ENCODE measurements around the gene CCDC102B.
"Not testable (repeated sequence)": the region's sequence is repeated elsewhere in the genome, so short reads cannot be mapped to it uniquely, and the experiment has no call there.

The CCDC102B gene

GRCh38 chr18:68879947-68880346 is 82.1 kb downstream of the CCDC102B start:
- H3K27me3 ChIP-seq (ENCODE audit: control insufficient read depth in 5 of 5, insufficient read depth in 4 of 5, low read length in 5 of 5), result not testable (repeated sequence)

GRCh38 chr18:68887410-68887809 is 89.5 kb downstream of the CCDC102B start:
- no peak overlapping the region for H3K4me3 ChIP-seq (ENCODE audit: low read depth in 1 of 5, low read length in 5 of 5)
- H3K27me3 ChIP-seq (ENCODE audit: control insufficient read depth in 5 of 5, insufficient read depth in 4 of 5, low read length in 5 of 5), result no peaks in the 10 kb centered on the region
- H3K27ac ChIP-seq (ENCODE audit: low read depth, low read length), result no peak overlapping the region
- H3K9ac ChIP-seq (ENCODE audit: low read length in 5 of 5), result no peak overlapping the region
- H3K9me3 ChIP-seq (ENCODE audit: control insufficient read depth in 5 of 5, low read length in 5 of 5), result no peaks in the 10 kb centered on the region
- H3K36me3 ChIP-seq (ENCODE audit: control insufficient read depth in 5 of 5, insufficient read depth in 5 of 5, low read length in 5 of 5), result no peaks in the 10 kb centered on the region
- H3K4me1 ChIP-seq (ENCODE audit: control insufficient read depth in 5 of 5, insufficient read depth in 5 of 5, low read length in 5 of 5), result no peaks in the 10 kb centered on the region

More at GRCh38 chr18:68879947-68880346, 82.1 kb downstream of the CCDC102B start:
- not testable (repeated sequence) for H3K36me3 ChIP-seq (ENCODE audit: control insufficient read depth in 5 of 5, insufficient read depth in 5 of 5, low read length in 5 of 5); H3K9me3 ChIP-seq (ENCODE audit: control insufficient read depth in 5 of 5, low read length in 5 of 5); H3K4me3 ChIP-seq (ENCODE audit: low read depth in 1 of 5, low read length in 5 of 5); H3K9ac ChIP-seq (ENCODE audit: low read length in 5 of 5); H3K27ac ChIP-seq (ENCODE audit: low read depth, low read length); H3K4me1 ChIP-seq (ENCODE audit: control insufficient read depth in 5 of 5, insufficient read depth in 5 of 5, low read length in 5 of 5)

- no peaks in the 10 kb centered on the region for H3K36me3 ChIP-seq (ENCODE audit: control insufficient read depth in 5 of 5, insufficient read depth in 5 of 5, low read length in 5 of 5)
- H3K27me3 ChIP-seq (ENCODE audit: control insufficient read depth in 5 of 5, insufficient read depth in 4 of 5, low read length in 5 of 5), result no peaks in the 10 kb centered on the region
- no peak overlapping the region for H3K4me3 ChIP-seq (ENCODE audit: low read depth in 1 of 5, low read length in 5 of 5)
- H3K27ac ChIP-seq (ENCODE audit: low read depth, low read length), result no peak overlapping the region
- no peaks in the 10 kb centered on the region for H3K4me1 ChIP-seq (ENCODE audit: control insufficient read depth in 5 of 5, insufficient read depth in 5 of 5, low read length in 5 of 5)
- no peaks in the 10 kb centered on the region for H3K9me3 ChIP-seq (ENCODE audit: control insufficient read depth in 5 of 5, low read length in 5 of 5)
- no peak overlapping the region for H3K9ac ChIP-seq (ENCODE audit: low read length in 5 of 5)
These were observed 95.5 kb downstream of the CCDC102B start for GRCh38 chr18:68893354-68893753.

GRCh38 chr18:68897286-68897685 is 99.4 kb downstream of the CCDC102B start:
- no peaks in the 10 kb centered on the region for H3K9me3 ChIP-seq (ENCODE audit: control insufficient read depth in 5 of 5, low read length in 5 of 5)
- no peaks in the 10 kb centered on the region for H3K27me3 ChIP-seq (ENCODE audit: control insufficient read depth in 5 of 5, insufficient read depth in 4 of 5, low read length in 5 of 5)
- no peak overlapping the region for H3K4me3 ChIP-seq (ENCODE audit: low read depth in 1 of 5, low read length in 5 of 5)
- no peaks in the 10 kb centered on the region for H3K4me1 ChIP-seq (ENCODE audit: control insufficient read depth in 5 of 5, insufficient read depth in 5 of 5, low read length in 5 of 5)
- H3K36me3 ChIP-seq (ENCODE audit: control insufficient read depth in 5 of 5, insufficient read depth in 5 of 5, low read length in 5 of 5), result no peaks in the 10 kb centered on the region
- H3K9ac ChIP-seq (ENCODE audit: low read length in 5 of 5), result no peak overlapping the region
- no peak overlapping the region for H3K27ac ChIP-seq (ENCODE audit: low read depth, low read length)

GRCh38 chr18:68909579-68909978 is 111.7 kb downstream of the CCDC102B start:
- no peaks in the 10 kb centered on the region for H3K36me3 ChIP-seq (ENCODE audit: control insufficient read depth in 5 of 5, insufficient read depth in 5 of 5, low read length in 5 of 5)
- H3K27me3 ChIP-seq (ENCODE audit: control insufficient read depth in 5 of 5, insufficient read depth in 4 of 5, low read length in 5 of 5), result no peaks in the 10 kb centered on the region
- no peaks in the 10 kb centered on the region for H3K9me3 ChIP-seq (ENCODE audit: control insufficient read depth in 5 of 5, low read length in 5 of 5)
- no peaks in the 10 kb centered on the region for H3K4me1 ChIP-seq (ENCODE audit: control insufficient read depth in 5 of 5, insufficient read depth in 5 of 5, low read length in 5 of 5)
- H3K27ac ChIP-seq (ENCODE audit: low read depth, low read length), result no peak overlapping the region
- H3K4me3 ChIP-seq (ENCODE audit: low read depth in 1 of 5, low read length in 5 of 5), result no peak overlapping the region
- H3K9ac ChIP-seq (ENCODE audit: low read length in 5 of 5), result no peak overlapping the region

GRCh38 chr18:68915061-68915460 is 117.2 kb downstream of the CCDC102B start:
- H3K9ac ChIP-seq (ENCODE audit: low read length in 5 of 5), result no peak overlapping the region
- H3K9me3 ChIP-seq (ENCODE audit: control insufficient read depth in 5 of 5, low read length in 5 of 5), result no peaks in the 10 kb centered on the region
- H3K36me3 ChIP-seq (ENCODE audit: control insufficient read depth in 5 of 5, insufficient read depth in 5 of 5, low read length in 5 of 5), result no peaks in the 10 kb centered on the region
- H3K4me1 ChIP-seq (ENCODE audit: control insufficient read depth in 5 of 5, insufficient read depth in 5 of 5, low read length in 5 of 5), result no peaks in the 10 kb centered on the region
- H3K27ac ChIP-seq (ENCODE audit: low read depth, low read length), result no peak overlapping the region
- no peak overlapping the region for H3K4me3 ChIP-seq (ENCODE audit: low read depth in 1 of 5, low read length in 5 of 5)
- H3K27me3 ChIP-seq (ENCODE audit: control insufficient read depth in 5 of 5, insufficient read depth in 4 of 5, low read length in 5 of 5), result no peaks in the 10 kb centered on the region

GRCh38 chr18:68916734-68917133 is 118.9 kb downstream of the CCDC102B start:
- H3K36me3 ChIP-seq (ENCODE audit: control insufficient read depth in 5 of 5, insufficient read depth in 5 of 5, low read length in 5 of 5), result no peaks in the 10 kb centered on the region
- H3K4me3 ChIP-seq (ENCODE audit: low read depth in 1 of 5, low read length in 5 of 5), result no peak overlapping the region
- H3K27me3 ChIP-seq (ENCODE audit: control insufficient read depth in 5 of 5, insufficient read depth in 4 of 5, low read length in 5 of 5), result no peaks in the 10 kb centered on the region
- no peaks in the 10 kb centered on the region for H3K9me3 ChIP-seq (ENCODE audit: control insufficient read depth in 5 of 5, low read length in 5 of 5)
- no peak overlapping the region for H3K9ac ChIP-seq (ENCODE audit: low read length in 5 of 5)
- H3K27ac ChIP-seq (ENCODE audit: low read depth, low read length), result no peak overlapping the region
- H3K4me1 ChIP-seq (ENCODE audit: control insufficient read depth in 5 of 5, insufficient read depth in 5 of 5, low read length in 5 of 5), result no peaks in the 10 kb centered on the region

- H3K4me1 ChIP-seq (ENCODE audit: control insufficient read depth in 5 of 5, insufficient read depth in 5 of 5, low read length in 5 of 5), result no peaks in the 10 kb centered on the region
- H3K27me3 ChIP-seq (ENCODE audit: control insufficient read depth in 5 of 5, insufficient read depth in 4 of 5, low read length in 5 of 5), result no peaks in the 10 kb centered on the region
- H3K9me3 ChIP-seq (ENCODE audit: control insufficient read depth in 5 of 5, low read length in 5 of 5), result no peaks in the 10 kb centered on the region
- H3K36me3 ChIP-seq (ENCODE audit: control insufficient read depth in 5 of 5, insufficient read depth in 5 of 5, low read length in 5 of 5), result no peaks in the 10 kb centered on the region
- H3K4me3 ChIP-seq (ENCODE audit: low read depth in 1 of 5, low read length in 5 of 5), result no peak overlapping the region
- H3K9ac ChIP-seq (ENCODE audit: low read length in 5 of 5), result no peak overlapping the region
- no peak overlapping the region for H3K27ac ChIP-seq (ENCODE audit: low read depth, low read length)
These were observed 120.3 kb downstream of the CCDC102B start for GRCh38 chr18:68918216-68918615.

GRCh38 chr18:68919900-68920299 is 122.0 kb downstream of the CCDC102B start:
- H3K27me3 ChIP-seq (ENCODE audit: control insufficient read depth in 5 of 5, insufficient read depth in 4 of 5, low read length in 5 of 5), result no peaks in the 10 kb centered on the region
- no peaks in the 10 kb centered on the region for H3K4me1 ChIP-seq (ENCODE audit: control insufficient read depth in 5 of 5, insufficient read depth in 5 of 5, low read length in 5 of 5)
- H3K9ac ChIP-seq (ENCODE audit: low read length in 5 of 5), result no peak overlapping the region
- no peaks in the 10 kb centered on the region for H3K36me3 ChIP-seq (ENCODE audit: control insufficient read depth in 5 of 5, insufficient read depth in 5 of 5, low read length in 5 of 5)
- no peak overlapping the region for H3K27ac ChIP-seq (ENCODE audit: low read depth, low read length)
- H3K4me3 ChIP-seq (ENCODE audit: low read depth in 1 of 5, low read length in 5 of 5), result no peak overlapping the region
- H3K9me3 ChIP-seq (ENCODE audit: control insufficient read depth in 5 of 5, low read length in 5 of 5), result no peaks in the 10 kb centered on the region

- Histone ChIP-seq H3K4me1 (ENCODE audit: control insufficient read depth in 5 of 5, insufficient read depth in 5 of 5, low read length in 5 of 5) (no peaks in the 10 kb centered on the region), H3K9ac (ENCODE audit: low read length in 5 of 5) (no peak overlapping the region), H3K9me3 (ENCODE audit: control insufficient read depth in 5 of 5, low read length in 5 of 5) (no peaks in the 10 kb centered on the region), H3K27me3 (ENCODE audit: control insufficient read depth in 5 of 5, insufficient read depth in 4 of 5, low read length in 5 of 5) (no peaks in the 10 kb centered on the region), H3K27ac (ENCODE audit: low read depth, low read length) (no peak overlapping the region), H3K36me3 (ENCODE audit: control insufficient read depth in 5 of 5, insufficient read depth in 5 of 5, low read length in 5 of 5) (no peaks in the 10 kb centered on the region), H3K4me3 (ENCODE audit: low read depth in 1 of 5, low read length in 5 of 5) (no peak overlapping the region)
These were observed 124.5 kb downstream of the CCDC102B start for GRCh38 chr18:68922392-68922791.

- no peaks in the 10 kb centered on the region for H3K36me3 ChIP-seq (ENCODE audit: control insufficient read depth in 5 of 5, insufficient read depth in 5 of 5, low read length in 5 of 5)
- no peaks in the 10 kb centered on the region for H3K4me1 ChIP-seq (ENCODE audit: control insufficient read depth in 5 of 5, insufficient read depth in 5 of 5, low read length in 5 of 5)
- H3K27ac ChIP-seq (ENCODE audit: low read depth, low read length), result no peak overlapping the region
- H3K4me3 ChIP-seq (ENCODE audit: low read depth in 1 of 5, low read length in 5 of 5), result no peak overlapping the region
- H3K27me3 ChIP-seq (ENCODE audit: control insufficient read depth in 5 of 5, insufficient read depth in 4 of 5, low read length in 5 of 5), result no peaks in the 10 kb centered on the region
- no peak overlapping the region for H3K9ac ChIP-seq (ENCODE audit: low read length in 5 of 5)
- no peaks in the 10 kb centered on the region for H3K9me3 ChIP-seq (ENCODE audit: control insufficient read depth in 5 of 5, low read length in 5 of 5)
These were observed 127.4 kb downstream of the CCDC102B start for GRCh38 chr18:68925268-68925667.
